Thyroid gland (tissue), 4 donors: ENCODE results near the gene FANCD2. TPM values are rescaled to one million over a fixed set of nuclear protein-coding genes. Genes with fewer than 3 reads are reported as not detected.
"Not testable (repeated sequence)": the region's sequence is repeated elsewhere in the genome, so short reads cannot be mapped to it uniquely, and the experiment has no call there.

ENCODE experiments used
- DNase-seq, 2 donors: peaks; one replicate each; pipeline ENCODE4 v3.0.0-alpha.2; 2019
- H3K27ac ChIP-seq, 3 donors: fragments of 200-600 bp; sonication (generic); 1 replicate in 2 of 3; 2 replicates in 1 of 3; pipeline ENCODE4 v1.5.1; 2016 to 2019; ENCODE audit warnings: mild to moderate bottlenecking in 1 of 3, moderate library complexity in 1 of 3
- H3K27me3 ChIP-seq: fragments of 200-600 bp; sonication (generic); one replicate; pipeline ENCODE4 v1.5.1; 2019
- H3K36me3 ChIP-seq, 2 donors: fragments of 200-600 bp; sonication (generic); one replicate each; pipeline ENCODE4 v1.5.1; 2016 to 2019
- H3K4me1 ChIP-seq, 2 donors: fragments of 200-600 bp; sonication (generic); one replicate each; pipeline ENCODE4 v1.5.1; 2017 to 2019
- H3K4me3 ChIP-seq, 3 donors: fragments of 200-600 bp; sonication (generic); replicated peaks in 1 of 3; 1 replicate in 2 of 3; 2 replicates in 1 of 3; pipeline ENCODE4 v1.5.1; 2016; ENCODE audit warnings: mild to moderate bottlenecking in 1 of 3
- H3K9me3 ChIP-seq: fragments of 200-600 bp; sonication (generic); one replicate; pipeline ENCODE4 v1.5.1; 2017
- POLR2A ChIP-seq, 2 donors: fragments of 450-650 bp; IDR thresholded peaks; one replicate each; pipeline ENCODE4 v1.6.1; 2017; ENCODE audit warnings: antibody characterized with exemption in 2 of 2, mild to moderate bottlenecking in 2 of 2, moderate library complexity in 1 of 2
- WGBS, 2 donors: methylation state at CpG; one replicate each; pipeline ENCODE4 v1.1.5; 2017; 5-methylcytosine and 5-hydroxymethylcytosine counted together
- intact Hi-C: fragments of 100-400 bp; cut with DNase I; formaldehyde crosslinking; loops from one replicate; pipeline ENCODE4 v1.15.1; 2023
- total RNA-seq, 4 donors: library from RNA; depleted of rRNA; stranded (reverse); fragments of >200 nt; gene quantifications; one replicate each; pipeline ENCODE4 v1.2.3, GENCODE V29; 2016
- TF ChIP-seq, protein P1 (sequence below), 6 experiments: fragments of 200-600 bp in 3 of 6; fragments of 450-650 bp in 3 of 6; sonication (generic) in 3 of 6; IDR thresholded peaks; one replicate each; pipeline ENCODE4 v1.5.1; 2016 to 2019; ENCODE audit warnings: antibody characterized with exemption in 6 of 6, mild to moderate bottlenecking in 2 of 6, inconsistent platforms in 1 of 6, moderate library complexity in 1 of 6

FANCD2 gene
- total RNA-seq, 4 donors from 2014 or later: 2.0 to 7.9 (median 4.4) TPM

DNA sequence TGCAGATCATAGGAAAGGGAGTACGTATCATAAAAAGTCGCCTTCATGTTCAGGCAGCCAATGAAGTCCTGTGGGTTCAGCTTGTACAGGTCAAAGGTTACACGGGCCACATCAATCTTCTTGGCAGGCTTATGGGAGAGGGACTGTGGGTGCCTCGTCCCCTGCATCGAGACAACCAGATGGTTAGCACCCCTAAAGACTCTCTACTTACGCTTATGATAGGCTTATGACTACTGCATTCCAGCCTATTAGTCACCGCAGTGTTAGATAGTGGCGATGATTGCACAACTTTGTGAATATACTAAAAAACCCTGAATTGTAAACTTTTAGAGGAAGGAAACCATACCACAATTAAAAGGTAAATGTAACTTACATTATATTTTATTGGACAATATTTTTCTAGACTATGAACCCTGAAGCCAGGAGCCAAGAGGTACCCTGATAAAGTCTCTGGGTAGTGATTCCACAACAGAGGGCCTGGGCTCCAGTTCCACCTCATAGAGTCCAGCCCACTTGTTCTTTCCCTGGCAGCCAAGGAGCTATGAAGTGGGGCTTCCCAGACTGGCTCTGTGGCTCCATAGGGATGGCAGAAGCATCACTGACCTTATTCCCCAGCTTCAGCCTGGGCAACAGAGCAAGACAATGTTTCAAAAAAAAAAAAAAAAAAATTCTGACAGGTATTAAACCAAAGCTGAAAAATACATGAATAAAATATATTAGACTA, 2.5 kb upstream of the FANCD2 start:
- H3K27me3 ChIP-seq: no peaks in the 10 kb centered on the region
- H3K36me3 ChIP-seq: peaks cover 0 to 20% of the 10 kb centered on the region in 2 donors
- WGBS, 2 donors: 86 to 89% methylated on average over 8 of the region's 8 CpGs
- H3K27ac ChIP-seq: no peak overlapping the region
- intact Hi-C loops: loop anchor here (10.0 kb wide), 3 partner anchors 79 to 121 kb away; partner anchors contain the start of genes BRK1 and VHL
- peaks cover 26 to 29% of the 10 kb centered on the region in 2 donors for H3K4me1 ChIP-seq
- H3K9me3 ChIP-seq: no peaks in the 10 kb centered on the region
- no peak overlapping the region for H3K4me3 ChIP-seq
- TF ChIP-seq POLR2A (IDR thresholded peaks at IDR 0.05): no peak
- no peak for DNase-seq

DNA sequence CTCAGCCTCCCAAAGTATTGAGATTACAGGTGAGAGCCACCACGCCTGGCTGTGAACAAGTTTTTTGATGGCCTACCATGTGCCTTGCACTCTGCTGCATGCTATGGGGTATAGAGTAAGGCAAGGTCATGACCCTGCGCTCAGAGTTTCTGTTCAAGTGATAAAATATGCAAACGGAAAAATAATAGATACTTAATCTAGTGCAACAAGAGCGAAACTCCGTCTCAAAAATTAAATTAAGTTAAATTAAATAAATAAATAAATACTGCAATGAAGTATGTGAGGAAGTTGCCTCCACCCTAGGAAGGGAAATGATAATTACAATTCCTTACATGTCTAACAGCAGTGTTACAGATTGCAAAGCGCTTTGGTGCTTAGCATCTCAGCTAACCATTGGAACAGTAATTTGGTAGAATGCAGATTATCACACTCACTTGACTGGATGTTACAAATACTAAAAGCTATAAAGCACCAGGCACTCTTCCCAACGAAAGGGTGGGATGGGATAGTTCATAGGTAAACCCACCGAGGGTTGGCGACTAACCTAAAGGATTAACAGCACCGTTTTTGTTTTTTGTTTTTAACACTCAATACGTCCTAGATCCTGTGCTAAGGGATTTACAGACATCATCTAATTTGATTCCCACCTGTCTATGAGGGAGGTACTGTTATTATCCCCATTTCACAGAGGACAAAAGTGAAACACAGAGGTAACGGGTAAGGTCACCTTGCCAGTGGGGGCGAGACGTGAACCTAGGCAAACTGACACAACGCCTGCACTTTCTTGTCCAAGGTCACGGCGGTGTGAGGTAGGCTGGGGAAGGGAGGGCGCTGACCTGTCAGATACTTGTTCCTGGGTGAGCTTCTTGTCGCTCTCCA, 793 bp upstream of the FANCD2 start:
- Histone ChIP-seq H3K27me3 (no peaks in the 10 kb centered on the region), H3K4me3 (peak overlapping the region; percentile 38 to 82 (median 78)), H3K9me3 (no peaks in the 10 kb centered on the region), H3K27ac (peak overlapping the region; percentile 46 to 67 (median 51)), H3K4me1 (peaks cover 16% of the 10 kb centered on the region in 2 donors), H3K36me3 (peaks cover 0 to 20% of the 10 kb centered on the region in 2 donors)
- TF ChIP-seq, protein P1, sequence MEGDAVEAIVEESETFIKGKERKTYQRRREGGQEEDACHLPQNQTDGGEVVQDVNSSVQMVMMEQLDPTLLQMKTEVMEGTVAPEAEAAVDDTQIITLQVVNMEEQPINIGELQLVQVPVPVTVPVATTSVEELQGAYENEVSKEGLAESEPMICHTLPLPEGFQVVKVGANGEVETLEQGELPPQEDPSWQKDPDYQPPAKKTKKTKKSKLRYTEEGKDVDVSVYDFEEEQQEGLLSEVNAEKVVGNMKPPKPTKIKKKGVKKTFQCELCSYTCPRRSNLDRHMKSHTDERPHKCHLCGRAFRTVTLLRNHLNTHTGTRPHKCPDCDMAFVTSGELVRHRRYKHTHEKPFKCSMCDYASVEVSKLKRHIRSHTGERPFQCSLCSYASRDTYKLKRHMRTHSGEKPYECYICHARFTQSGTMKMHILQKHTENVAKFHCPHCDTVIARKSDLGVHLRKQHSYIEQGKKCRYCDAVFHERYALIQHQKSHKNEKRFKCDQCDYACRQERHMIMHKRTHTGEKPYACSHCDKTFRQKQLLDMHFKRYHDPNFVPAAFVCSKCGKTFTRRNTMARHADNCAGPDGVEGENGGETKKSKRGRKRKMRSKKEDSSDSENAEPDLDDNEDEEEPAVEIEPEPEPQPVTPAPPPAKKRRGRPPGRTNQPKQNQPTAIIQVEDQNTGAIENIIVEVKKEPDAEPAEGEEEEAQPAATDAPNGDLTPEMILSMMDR (IDR thresholded peaks at IDR 0.05): no peak
- no peak for TF ChIP-seq POLR2A (IDR thresholded peaks at IDR 0.05)
- intact Hi-C loops: loop anchor here (10.0 kb wide), 3 partner anchors 81 to 119 kb away; partner anchors contain the start of genes BRK1 and VHL
- 31 to 37% methylated on average over 17 to 18 of the region's 19 CpGs for WGBS, 2 donors
- DNase-seq: no peak

DNA sequence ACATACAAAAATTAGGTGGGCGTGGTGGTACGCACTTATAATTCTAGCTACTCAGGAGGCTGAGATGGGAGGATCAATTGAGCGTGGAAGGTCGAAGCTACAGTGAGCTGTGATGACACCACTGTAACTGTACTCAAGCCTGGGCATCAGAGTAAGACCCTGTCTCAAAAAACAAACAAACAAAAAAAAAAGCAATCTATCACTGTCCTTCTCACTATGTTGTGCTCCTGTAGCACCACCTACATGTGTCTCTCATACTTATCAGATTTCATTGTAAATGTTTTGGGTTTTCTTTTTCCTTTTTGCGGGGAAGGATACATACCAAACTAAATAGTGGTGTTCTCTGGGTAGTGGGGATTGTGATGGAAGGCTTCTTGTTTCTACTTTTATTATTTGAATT, 14.8 kb downstream of the FANCD2 start:
- DNase-seq: no peak
- Histone ChIP-seq H3K27ac (no peak overlapping the region), H3K27me3 (no peaks in the 10 kb centered on the region), H3K9me3 (no peaks in the 10 kb centered on the region), H3K4me1 (no peaks in the 10 kb centered on the region), H3K36me3 (no peaks in the 10 kb centered on the region), H3K4me3 (no peak overlapping the region)
- WGBS, 2 donors: 93 to 97% methylated on average over 5 of the region's 5 CpGs
- intact Hi-C loops: no loop called here
- TF ChIP-seq, protein P1 (IDR thresholded peaks at IDR 0.05): no peak
- no peak for TF ChIP-seq POLR2A (IDR thresholded peaks at IDR 0.05)

DNA sequence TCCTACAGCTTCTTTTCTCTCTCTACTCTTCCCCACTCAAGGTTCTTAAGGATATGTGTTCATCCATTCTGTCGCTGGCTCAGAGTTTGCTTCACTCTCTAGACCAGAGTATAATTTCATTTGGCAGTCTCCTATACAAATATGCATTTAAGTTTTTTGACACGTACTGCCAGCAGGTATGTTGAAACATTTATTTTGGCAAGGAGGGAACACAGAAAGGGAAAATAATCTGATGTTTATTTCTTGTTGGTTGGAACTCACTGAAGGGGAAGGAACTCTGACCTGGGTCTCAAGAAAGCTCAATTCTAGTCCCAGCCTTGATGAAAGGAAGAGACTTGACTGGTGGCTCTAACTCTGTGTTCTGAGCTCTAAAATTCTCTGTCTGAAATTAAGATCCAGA, 21.6 kb downstream of the FANCD2 start:
- 79 to 94% methylated on average over 2 of the region's 2 CpGs for WGBS, 2 donors
- DNase-seq: no peak
- H3K4me3 ChIP-seq: no peak overlapping the region
- no peak overlapping the region for H3K27ac ChIP-seq
- no peak for TF ChIP-seq POLR2A (IDR thresholded peaks at IDR 0.05)
- TF ChIP-seq, protein P1 (IDR thresholded peaks at IDR 0.05): no peak
- H3K36me3 ChIP-seq: no peaks in the 10 kb centered on the region
- no peaks in the 10 kb centered on the region for H3K9me3 ChIP-seq
- intact Hi-C loops: no loop called here
- no peaks in the 10 kb centered on the region for H3K27me3 ChIP-seq
- no peaks in the 10 kb centered on the region for H3K4me1 ChIP-seq

DNA sequence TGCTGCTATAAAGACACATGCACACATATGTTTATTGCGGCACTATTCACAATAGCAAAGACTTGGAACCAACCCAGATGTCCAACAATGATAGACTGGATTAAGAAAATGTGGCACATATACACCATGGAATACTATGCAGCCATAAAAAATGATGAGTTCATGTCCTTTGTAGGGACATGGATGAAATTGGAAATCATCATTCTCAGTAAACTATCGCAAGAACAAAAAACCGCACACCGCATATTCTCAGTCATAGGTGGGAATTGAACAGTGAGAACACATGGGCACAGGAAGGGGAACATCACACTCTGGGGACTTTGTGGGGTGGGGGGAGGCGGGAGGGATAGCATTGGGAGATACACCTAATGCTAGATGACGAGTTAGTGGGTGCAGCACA, 26.8 kb downstream of the FANCD2 start:
- WGBS, 2 donors: 96 to 98% methylated on average over 5 of the region's 6 CpGs
- H3K9me3 ChIP-seq, H3K36me3 ChIP-seq, H3K27me3 ChIP-seq, H3K4me1 ChIP-seq, intact Hi-C loops, DNase-seq, H3K4me3 ChIP-seq, H3K27ac ChIP-seq: not testable (repeated sequence)
